Mesendoderm (in vitro differentiated cells): ENCODE results near the gene LDLRAD4.

Source experiments
- DNase-seq: peaks from one replicate; pipeline ENCODE4 v3.0.0; 2013
- H2AK5ac ChIP-seq: 2 replicates; pipeline ENCODE4 v1.6.1; 2013; ENCODE audit warnings: low read length, inconsistent platforms
- H2BK120ac ChIP-seq: 2 replicates; pipeline ENCODE4 v1.6.1; 2013; ENCODE audit warnings: low read depth, mild to moderate bottlenecking, low read length, moderate library complexity, mixed read lengths
- H2BK15ac ChIP-seq: replicated peaks from 2 replicates; pipeline ENCODE4 v1.6.1; 2013; ENCODE audit warnings: low read depth, mild to moderate bottlenecking, moderate library complexity
- H2BK5ac ChIP-seq: 2 replicates; pipeline ENCODE4 v1.6.1; 2013; ENCODE audit warnings: low read length, inconsistent platforms
- H3K18ac ChIP-seq: 2 replicates; pipeline ENCODE4 v1.6.1; 2013; ENCODE audit warnings: mild to moderate bottlenecking, low read length, mixed read lengths
- H3K23ac ChIP-seq: one replicate; pipeline ENCODE4 v1.6.1; 2013; ENCODE audit warnings: low read length
- H3K27ac ChIP-seq: 2 replicates; pipeline ENCODE4 v1.5.1; 2013; ENCODE audit warnings: low read depth, mild to moderate bottlenecking, inconsistent platforms, low read length, moderate library complexity
- H3K27me3 ChIP-seq: 2 replicates; pipeline ENCODE4 v1.6.1; 2013; ENCODE audit warnings: low read length, control low read depth, mild to moderate bottlenecking, inconsistent platforms; ENCODE audit not compliant: insufficient read depth, poor library complexity
- H3K36me3 ChIP-seq: 2 replicates; pipeline ENCODE4 v1.6.1; 2013; ENCODE audit warnings: low read length, inconsistent platforms; ENCODE audit not compliant: control insufficient read depth, insufficient read depth
- H3K4ac ChIP-seq: one replicate; pipeline ENCODE4 v1.6.1; 2013; ENCODE audit warnings: low read depth, mild to moderate bottlenecking, low read length, moderate library complexity
- H3K4me1 ChIP-seq: 2 replicates; pipeline ENCODE4 v1.6.1; 2013; ENCODE audit warnings: low read depth, low read length, inconsistent platforms; ENCODE audit not compliant: control insufficient read depth
- H3K4me2 ChIP-seq: 2 replicates; pipeline ENCODE4 v1.6.1; 2013; ENCODE audit warnings: low read length
- H3K4me3 ChIP-seq: 2 replicates; pipeline ENCODE4 v1.5.1; 2013; ENCODE audit warnings: mild to moderate bottlenecking, low read length
- H3K56ac ChIP-seq: one replicate; pipeline ENCODE4 v1.6.1; 2013; ENCODE audit warnings: low read length
- H3K79me1 ChIP-seq: 2 replicates; pipeline ENCODE4 v1.6.1; 2013; ENCODE audit warnings: low read length, inconsistent platforms
- H3K79me2 ChIP-seq: 2 replicates; pipeline ENCODE4 v1.6.1; 2013; ENCODE audit warnings: mild to moderate bottlenecking, low read length; ENCODE audit not compliant: control insufficient read depth, insufficient read depth
- H3K9ac ChIP-seq: 2 replicates; pipeline ENCODE4 v1.6.1; 2013; ENCODE audit warnings: low read length, inconsistent platforms
- H4K5ac ChIP-seq: one replicate; pipeline ENCODE4 v1.6.1; 2013; ENCODE audit warnings: low read length
- H4K8ac ChIP-seq: one replicate; pipeline ENCODE4 v1.6.1; 2013; ENCODE audit warnings: low read depth, mild to moderate bottlenecking, control low read depth, low read length, moderate library complexity
- WGBS: extraction: QIAGEN DNeasy Blood & Tissue Kit; methylation state at CpG from one replicate; pipeline ENCODE4 v1.1.7; 2013; ENCODE audit warnings: low lambda C conversion rate, missing lambda C conversion rate; ENCODE audit not compliant: insufficient coverage; ENCODE audit errors: extremely low coverage; 5-methylcytosine and 5-hydroxymethylcytosine counted together

LDLRAD4 gene

DNA sequence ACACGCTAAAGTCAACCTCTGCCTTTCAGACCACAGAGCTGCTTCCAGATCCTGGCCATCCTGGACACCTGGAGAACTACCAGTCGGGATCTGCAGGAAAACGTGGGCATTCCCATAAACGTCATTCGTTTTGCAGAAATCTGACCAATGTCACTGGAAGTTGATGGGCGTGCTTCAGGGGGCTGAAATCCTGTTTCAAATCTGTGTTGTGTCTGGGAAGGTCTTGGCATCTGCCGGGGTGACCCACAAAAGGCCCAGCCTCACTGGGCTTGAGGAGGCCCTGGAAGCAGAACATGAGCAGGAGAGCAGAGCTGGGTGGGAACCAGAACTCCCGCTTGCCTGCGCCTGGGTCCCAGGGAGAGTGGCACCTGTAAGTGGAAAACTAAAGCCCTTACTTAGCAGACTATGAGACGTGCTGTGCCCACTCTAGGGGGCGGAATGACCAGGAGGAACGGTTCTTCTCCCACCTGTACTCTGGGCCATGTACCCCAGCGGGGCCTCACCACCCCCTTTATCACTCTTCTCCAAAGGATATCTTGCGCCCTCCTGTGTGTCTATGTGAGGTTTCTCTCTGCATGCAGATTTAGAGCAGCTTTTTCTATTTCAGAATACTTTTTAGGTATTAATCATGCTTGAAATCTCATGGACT is 306.9 kb downstream of the LDLRAD4 start:
- Histone ChIP-seq H3K9ac (no peak overlapping the region), H3K4me3 (no peak overlapping the region), H3K18ac (no peak overlapping the region), H3K79me2 (no peaks in the 10 kb centered on the region), H3K56ac (no peak overlapping the region), H2BK5ac (no peak overlapping the region), H2AK5ac (no peak overlapping the region), H3K4me2 (no peak overlapping the region), H3K4ac (no peak overlapping the region), H4K8ac (no peak overlapping the region), H2BK120ac (no peak overlapping the region), H3K4me1 (no peaks in the 10 kb centered on the region), H3K27me3 (no peaks in the 10 kb centered on the region), H3K27ac (no peak overlapping the region), H3K23ac (no peak overlapping the region), H4K5ac (no peak overlapping the region), H3K79me1 (no peaks in the 10 kb centered on the region), H2BK15ac (no peak overlapping the region), H3K36me3 (no peaks in the 10 kb centered on the region)
- WGBS = no CpG with 5 or more reads among the region's 14 CpGs
- DNase-seq = no peak

DNA sequence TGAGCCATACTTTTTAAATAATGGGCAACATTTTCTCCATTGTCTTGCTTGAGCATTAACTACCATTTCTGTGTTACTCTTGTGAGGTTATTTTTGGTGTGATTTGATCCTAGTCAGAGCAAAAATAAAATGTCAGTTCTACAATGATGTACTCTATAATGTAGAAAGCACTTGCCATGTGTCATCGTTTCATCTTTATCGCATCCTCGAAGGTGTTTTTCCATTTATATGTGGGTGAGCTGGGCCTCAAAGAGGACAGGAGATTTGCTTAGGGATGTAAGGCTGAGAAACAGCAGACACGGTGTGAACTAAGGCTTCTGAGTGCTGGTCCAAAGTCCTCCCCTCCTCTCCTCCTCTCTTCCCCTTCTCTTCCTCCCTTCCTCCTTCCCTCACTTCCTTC is 308.0 kb downstream of the LDLRAD4 start:
- Histone ChIP-seq H3K9ac (no peak overlapping the region), H3K79me2 (no peaks in the 10 kb centered on the region), H3K27me3 (no peaks in the 10 kb centered on the region), H2BK5ac (no peak overlapping the region), H3K36me3 (no peaks in the 10 kb centered on the region), H3K4me3 (no peak overlapping the region), H3K27ac (no peak overlapping the region), H2BK15ac (no peak overlapping the region), H3K23ac (no peak overlapping the region), H3K4ac (no peak overlapping the region), H3K79me1 (no peaks in the 10 kb centered on the region), H4K5ac (no peak overlapping the region), H3K4me2 (no peak overlapping the region), H2BK120ac (no peak overlapping the region), H3K4me1 (no peaks in the 10 kb centered on the region), H3K56ac (no peak overlapping the region), H3K18ac (no peak overlapping the region), H4K8ac (no peak overlapping the region), H2AK5ac (no peak overlapping the region)
- no CpG with 5 or more reads among the region's 4 CpGs for WGBS
- no peak for DNase-seq

DNA sequence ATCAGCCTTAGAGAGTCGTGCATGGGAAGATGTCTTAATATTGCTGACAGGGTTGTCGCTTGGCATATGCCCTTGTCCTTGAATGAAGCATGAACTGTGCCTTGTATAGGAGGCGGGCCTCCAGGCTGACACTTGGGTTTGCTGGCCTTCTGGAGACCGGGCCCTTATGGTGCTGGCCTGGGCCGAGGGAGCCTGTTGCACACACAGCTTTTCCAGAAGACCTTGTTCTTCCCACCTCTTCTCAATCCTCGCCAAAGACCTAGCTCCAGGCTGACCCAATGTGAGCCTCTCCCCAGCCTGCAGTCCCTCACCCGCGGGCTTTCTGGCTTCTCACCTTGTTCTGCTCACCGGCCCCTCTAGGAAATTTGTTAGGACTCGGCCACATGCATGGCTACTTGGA is 308.7 kb downstream of the LDLRAD4 start:
- no peak for DNase-seq
- Histone ChIP-seq H3K4me2 (no peak overlapping the region), H2BK15ac (no peak overlapping the region), H3K4me1 (no peaks in the 10 kb centered on the region), H3K27me3 (no peaks in the 10 kb centered on the region), H3K4ac (no peak overlapping the region), H3K4me3 (no peak overlapping the region), H3K79me1 (no peaks in the 10 kb centered on the region), H2BK5ac (no peak overlapping the region), H2BK120ac (no peak overlapping the region), H3K18ac (no peak overlapping the region), H2AK5ac (no peak overlapping the region), H3K36me3 (no peaks in the 10 kb centered on the region), H3K23ac (no peak overlapping the region), H4K5ac (no peak overlapping the region), H3K56ac (no peak overlapping the region), H3K27ac (no peak overlapping the region), H4K8ac (no peak overlapping the region), H3K9ac (no peak overlapping the region), H3K79me2 (no peaks in the 10 kb centered on the region)
- WGBS = no CpG with 5 or more reads among the region's 10 CpGs

DNA sequence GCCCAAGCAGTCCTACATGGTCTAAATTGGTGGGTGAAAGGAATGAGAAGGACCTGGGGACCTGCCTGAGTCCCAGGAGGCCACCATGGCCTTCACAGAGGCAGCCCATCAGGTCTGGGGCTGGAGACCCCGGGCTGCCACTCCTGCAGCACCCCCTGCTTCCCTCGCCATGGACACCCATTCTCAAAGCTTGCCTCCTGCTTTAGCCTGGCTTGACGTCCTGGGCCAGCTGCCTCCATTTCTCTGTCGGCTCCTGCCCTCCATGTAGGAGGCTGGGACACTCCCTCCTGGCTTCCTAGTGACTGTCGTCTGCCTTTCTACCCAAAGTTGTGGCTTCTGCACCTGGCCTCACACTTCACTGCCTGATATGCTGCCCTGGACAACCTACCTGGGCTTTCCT is 309.2 kb downstream of the LDLRAD4 start:
- no peak overlapping the region for H3K9ac ChIP-seq
- no peak overlapping the region for H3K23ac ChIP-seq
- no peak overlapping the region for H3K56ac ChIP-seq
- no peaks in the 10 kb centered on the region for H3K79me2 ChIP-seq
- no CpG with 5 or more reads among the region's 5 CpGs for WGBS
- no peaks in the 10 kb centered on the region for H3K27me3 ChIP-seq
- no peak overlapping the region for H2BK5ac ChIP-seq
- no peak overlapping the region for H2BK15ac ChIP-seq
- H3K18ac ChIP-seq = no peak overlapping the region
- H3K4me2 ChIP-seq = no peak overlapping the region
- no peak overlapping the region for H3K27ac ChIP-seq
- H2AK5ac ChIP-seq = no peak overlapping the region
- no peak overlapping the region for H3K4ac ChIP-seq
- H4K8ac ChIP-seq = no peak overlapping the region
- no peak overlapping the region for H2BK120ac ChIP-seq
- H4K5ac ChIP-seq = no peak overlapping the region
- H3K4me3 ChIP-seq = no peak overlapping the region
- H3K36me3 ChIP-seq = no peaks in the 10 kb centered on the region
- no peaks in the 10 kb centered on the region for H3K79me1 ChIP-seq
- H3K4me1 ChIP-seq = no peaks in the 10 kb centered on the region
- no peak for DNase-seq

DNA sequence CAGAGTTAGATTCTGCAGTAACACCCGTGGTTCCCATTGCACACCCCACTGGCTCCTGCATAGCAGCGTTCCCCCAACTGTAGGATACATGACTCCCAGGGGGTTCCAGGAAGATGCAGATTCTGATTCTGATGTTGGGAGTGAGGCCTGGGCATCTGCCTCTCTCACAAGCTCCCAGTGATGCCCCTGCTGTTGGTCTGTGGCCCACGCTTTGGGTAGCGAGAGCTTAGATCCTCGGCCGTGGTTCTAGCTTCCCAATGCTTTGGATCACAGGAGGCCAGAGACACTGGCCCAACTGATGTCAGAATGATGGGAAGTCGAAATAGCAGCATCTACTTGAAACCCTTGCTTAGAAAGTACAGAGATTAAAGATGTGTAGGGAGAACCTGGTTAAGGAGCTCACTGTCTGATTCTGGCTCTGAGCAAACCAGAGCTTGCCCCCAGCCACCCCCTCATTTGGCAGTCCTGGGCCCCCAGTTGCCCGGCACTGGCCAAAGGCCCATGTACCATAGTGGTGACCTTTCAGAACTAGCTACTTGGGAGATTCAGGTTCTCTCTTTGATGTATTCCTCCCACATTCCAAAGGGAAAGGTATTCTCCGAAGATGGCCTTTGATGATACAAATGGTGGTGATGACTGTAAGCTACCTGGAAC is 310.3 kb downstream of the LDLRAD4 start:
- no peaks in the 10 kb centered on the region for H3K4me1 ChIP-seq
- no peak overlapping the region for H3K27ac ChIP-seq

More for the DNA sequence above, 310.3 kb downstream of the LDLRAD4 start:
- no peak overlapping the region for H4K8ac ChIP-seq
- H4K5ac ChIP-seq = no peak overlapping the region
- no peak for DNase-seq
- no peak overlapping the region for H3K18ac ChIP-seq
- WGBS = no CpG with 5 or more reads among the region's 9 CpGs
- no peaks in the 10 kb centered on the region for H3K27me3 ChIP-seq
- no peak overlapping the region for H3K23ac ChIP-seq
- no peak overlapping the region for H2BK15ac ChIP-seq
- no peaks in the 10 kb centered on the region for H3K79me2 ChIP-seq
- no peaks in the 10 kb centered on the region for H3K79me1 ChIP-seq
- no peak overlapping the region for H2BK120ac ChIP-seq
- no peak overlapping the region for H3K4me3 ChIP-seq
- no peak overlapping the region for H3K56ac ChIP-seq
- no peak overlapping the region for H3K9ac ChIP-seq
- no peak overlapping the region for H3K4ac ChIP-seq
- no peaks in the 10 kb centered on the region for H3K36me3 ChIP-seq
- no peak overlapping the region for H3K4me2 ChIP-seq
- no peak overlapping the region for H2BK5ac ChIP-seq
- H2AK5ac ChIP-seq = no peak overlapping the region
